ENCODE measurements around the gene NAT8L. TPM values are rescaled to one million over a fixed set of nuclear protein-coding genes. Genes with fewer than 3 reads are reported as not detected.

Gene NAT8L
- total and polyA plus RNA-seq, 2 donors (not counting 3 experiments of a cell fraction or from before 2014, with no cell fraction given): 0.10 to 0.11 TPM

DNA sequence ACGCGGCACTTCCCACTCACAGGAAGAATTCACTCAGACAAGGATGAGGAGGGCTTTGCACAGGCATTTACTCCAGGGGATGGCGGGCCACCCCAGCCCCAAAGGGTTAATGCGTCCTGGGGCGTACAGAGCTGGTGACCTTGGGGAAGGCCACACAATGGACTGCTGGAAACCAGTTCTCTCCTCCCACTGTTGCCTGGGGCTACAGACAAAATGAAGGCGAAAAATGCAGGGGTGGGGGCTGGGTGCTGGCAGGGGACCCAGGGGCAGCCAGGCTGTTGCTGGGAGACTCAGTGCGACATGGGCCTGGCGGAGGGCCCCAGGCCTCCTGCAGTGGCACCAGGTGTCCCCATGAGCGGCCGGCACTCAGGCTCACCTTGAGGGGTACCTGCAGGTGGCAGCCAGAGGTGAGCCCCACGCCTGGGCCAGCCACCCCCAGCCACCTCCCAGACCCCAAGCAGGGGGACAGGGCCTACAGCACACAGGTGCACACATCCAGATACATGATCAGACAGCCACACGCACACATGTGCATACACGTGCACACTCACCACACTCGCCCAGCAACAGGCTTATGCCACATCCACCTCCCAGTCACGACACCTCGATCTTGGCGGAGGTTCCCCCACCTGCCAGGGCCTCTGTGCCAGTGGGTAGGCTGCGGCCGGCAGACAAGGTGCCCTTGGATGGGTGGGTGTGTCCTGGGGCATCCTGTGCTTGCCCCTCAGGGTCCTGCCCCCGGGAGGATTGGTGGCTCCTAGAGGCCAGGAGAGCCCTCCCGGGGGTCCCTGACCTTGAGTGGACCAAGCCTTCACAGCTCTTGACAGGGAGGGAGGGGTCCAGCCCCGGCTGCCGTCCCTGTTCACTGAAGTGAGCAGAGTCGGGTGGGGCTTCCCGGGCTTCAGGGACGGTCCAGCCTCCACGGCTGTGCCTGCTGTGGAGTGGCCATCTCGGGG, 13.1 kb downstream of the NAT8L start:
- dilution Hi-C loops (cut with MboI; ENCODE audit: extremely low pct_ligation_motif_present, low sequenced_read_pairs): no loop called here
- Histone ChIP-seq H3K9ac (replicated peaks; ENCODE audit: extremely low read depth, insufficient read depth, low read length) (no peak overlapping the region), H3K27ac (ENCODE audit: insufficient read depth, low read depth, low read length) (no peak overlapping the region), H3K36me3 (ENCODE audit: control insufficient read depth in 2 of 2, extremely low read depth in 1 of 2, insufficient read depth in 2 of 2, low read length in 2 of 2) (no peaks in the 10 kb centered on the region), H3K79me2 (ENCODE audit: control insufficient read depth, insufficient read depth, low read length) (no peaks in the 10 kb centered on the region), H2AFZ (ENCODE audit: low read depth, low read length) (no peak overlapping the region), H3K9me1 (replicated peaks; ENCODE audit: control insufficient read depth, extremely low read depth, insufficient read depth, low read length) (no peaks in the 10 kb centered on the region), H3K4me3 (replicated peaks in 1 of 3; ENCODE audit: insufficient read depth in 1 of 3, low read depth in 1 of 3, low read length in 3 of 3) (no peak overlapping the region), H3K27me3 (ENCODE audit: control insufficient read depth in 2 of 2, insufficient read depth in 2 of 2, low read length in 2 of 2) (no peaks in the 10 kb centered on the region), H3K4me2 (ENCODE audit: insufficient read depth, low read length) (no peak overlapping the region), H4K20me1 (replicated peaks; ENCODE audit: control insufficient read depth, extremely low read depth, insufficient read depth, low read length) (no peaks in the 10 kb centered on the region), H3K4me1 (ENCODE audit: control insufficient read depth, extremely low read depth, insufficient read depth, low read length) (no peaks in the 10 kb centered on the region), H3K9me3 (replicated peaks; ENCODE audit: control insufficient read depth, insufficient read depth, low read length) (no peaks in the 10 kb centered on the region)
- no peak for FAIRE-seq
- CTCF ChIA-PET: no interaction called here
- DNase-seq (ENCODE audit: low read depth, low spot score): no peak
- TF ChIP-seq POLR2AphosphoS5 (IDR thresholded peaks at IDR 0.05; ENCODE audit: insufficient read depth, low read depth, low read length) (no peak), FOS (IDR thresholded peaks at IDR 0.05; ENCODE audit: borderline replicate concordance, insufficient read depth, low read length) (no peak), MAX (IDR thresholded peaks at IDR 0.05; ENCODE audit: insufficient read depth, insufficient read length) (no peak), MYC (IDR thresholded peaks at IDR 0.05; ENCODE audit: low read depth, low read length) (no peak), GATA2 (IDR thresholded peaks at IDR 0.05; ENCODE audit: insufficient read depth, insufficient read length, low read depth, low read length) (no peak), POLR2A (IDR thresholded peaks at IDR 0.05; ENCODE audit: low read depth, low read length) (no peak), EZH2 (IDR thresholded peaks at IDR 0.05; ENCODE audit: borderline replicate concordance, low read depth, low read length, severe bottlenecking) (no peak), JUN (IDR thresholded peaks at IDR 0.05; ENCODE audit: borderline replicate concordance, insufficient read depth, insufficient read length, low read depth) (no peak), CTCF (IDR thresholded peaks at IDR 0.05; ENCODE audit: extremely low read depth in 1 of 2, insufficient read depth in 1 of 2, low read depth in 1 of 2, low read length in 2 of 2) (no peak)
- BruUV-seq (replicated peaks): no TSS peak
- intact Hi-C loops (cut with micrococcal nuclease): no loop called here
- POLR2A ChIA-PET: no interaction called here

Data from endothelial cell of umbilical vein (primary cell).